GM18517 (cell line): Measurements from ENCODE around the gene TRIM45.

Source experiments
- ATAC-seq: cut with Tn5 transposase; IDR thresholded peaks from one replicate; pipeline ENCODE4 v1.9.1; 2021; ENCODE audit warnings: mild to moderate bottlenecking, moderate library complexity; ENCODE audit not compliant: unreplicated experiment

Gene TRIM45

GRCh38 chr1:117066367-117066766 is 55.2 kb downstream of the TRIM45 start:
- ATAC-seq: no peak

GRCh38 chr1:117061986-117062415 is 59.5 kb downstream of the TRIM45 start:
- ATAC-seq: no peak
